NCI-H748 (cell line): ENCODE measurements around the gene ANXA3.
"Not testable (repeated sequence)": the region's sequence is repeated elsewhere in the genome, so short reads cannot be mapped to it uniquely, and the experiment has no call there.

Experiments used
- DNase-seq: peaks from one replicate; lab custom pipeline; 2025; ENCODE audit not compliant: unreplicated experiment; lab: John Stamatoyannopoulos, UW

ANXA3 gene

GRCh38 chr4:78551420-78552351 lies at the start of gene ANXA3:
Gene ANXA3, plus strand, starts transcription at chr4:78551770. Its CDS starts 2,704 bp downstream, at chr4:78554474.
- DNase-seq: peak; percentile 72

- DNase-seq: not testable (repeated sequence)
These were observed 45.3 kb upstream of the ANXA3 start for GRCh38 chr4:78506260-78506659.

GRCh38 chr4:78509043-78509442 lies 42.5 kb upstream of the ANXA3 start:
- DNase-seq: no peak

- no peak for DNase-seq
These were observed 41.5 kb upstream of the ANXA3 start for GRCh38 chr4:78510108-78510507.

- DNase-seq: no peak
These were observed 40.9 kb upstream of the ANXA3 start for GRCh38 chr4:78510681-78511080.

GRCh38 chr4:78512357-78512920 lies 39.1 kb upstream of the ANXA3 start:
- no peak for DNase-seq

DNA sequence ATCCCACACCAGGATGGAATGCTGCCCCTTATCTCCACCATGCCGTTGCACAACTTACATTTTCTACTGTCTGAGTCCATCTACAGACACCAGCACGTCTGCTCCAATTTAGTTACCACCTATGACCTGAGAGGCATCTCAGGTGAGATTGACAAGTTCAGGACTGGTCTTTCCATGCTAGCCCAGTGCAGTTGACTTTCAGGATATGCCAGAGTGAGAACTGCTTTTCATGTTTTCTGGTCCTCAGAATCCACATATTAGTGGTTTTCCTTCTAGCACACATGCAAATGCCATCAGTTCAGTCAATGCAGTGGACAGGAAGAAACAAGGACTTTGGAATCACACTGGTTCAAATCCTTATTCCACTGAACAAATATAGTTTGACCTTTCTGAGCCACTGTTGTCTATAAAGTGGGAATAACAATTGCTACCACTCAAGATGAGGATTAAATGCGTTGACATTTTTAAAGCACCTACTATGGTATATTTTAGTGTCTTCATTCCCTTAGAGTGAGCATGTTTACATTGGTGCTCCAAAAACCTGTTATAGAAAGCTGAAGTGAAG lies 38.1 kb upstream of the ANXA3 start:
- DNase-seq: no peak

GRCh38 chr4:78517050-78517652 lies 34.4 kb upstream of the ANXA3 start:
- DNase-seq: peak; percentile 50

- no peak for DNase-seq
These were observed 33.0 kb upstream of the ANXA3 start for GRCh38 chr4:78518561-78518960.

DNA sequence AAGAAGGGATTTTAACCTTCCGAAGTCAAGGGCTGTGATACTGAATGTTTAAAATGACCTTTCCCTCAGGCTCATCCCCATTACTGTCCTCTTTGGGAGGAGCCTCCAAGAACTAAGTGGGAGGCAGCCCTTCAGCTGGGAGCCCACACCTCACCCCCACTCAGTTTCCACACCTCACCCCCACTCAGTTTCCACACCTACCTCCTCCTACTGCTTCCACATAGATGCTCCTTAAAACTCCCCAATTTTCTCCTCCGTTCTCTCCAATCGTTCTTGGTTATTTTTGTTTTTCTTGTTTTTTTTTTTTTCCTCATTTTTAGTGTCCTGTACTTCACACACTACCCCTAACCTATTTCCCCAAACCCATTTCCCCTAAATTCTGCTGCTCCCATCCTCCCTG lies 31.6 kb upstream of the ANXA3 start:
- no peak for DNase-seq

DNA sequence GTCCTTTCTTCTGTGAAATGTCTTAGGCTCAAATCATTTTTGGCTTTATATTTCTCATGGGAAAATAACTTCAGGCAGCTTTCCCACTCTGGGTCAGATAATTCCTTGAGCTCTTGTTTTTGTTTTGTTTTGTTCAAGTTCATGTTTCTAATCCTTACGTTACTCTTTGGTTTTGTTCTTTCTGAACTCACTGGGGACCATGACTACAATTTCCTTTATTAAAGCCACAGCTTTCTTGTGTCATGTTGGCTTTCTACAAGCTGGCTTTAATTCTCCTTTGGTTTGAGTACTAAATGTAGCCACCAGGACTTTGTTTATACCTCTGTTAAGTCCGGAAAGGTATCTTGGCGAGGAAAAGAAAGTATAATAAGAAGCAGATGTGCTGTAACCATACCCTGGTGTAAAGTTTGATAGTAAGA lies 30.8 kb upstream of the ANXA3 start:
- DNase-seq: no peak

- DNase-seq: no peak
These were observed 27.6 kb upstream of the ANXA3 start for GRCh38 chr4:78524009-78524408.

- no peak for DNase-seq
These were observed 26.0 kb upstream of the ANXA3 start for GRCh38 chr4:78525559-78525958.

DNA sequence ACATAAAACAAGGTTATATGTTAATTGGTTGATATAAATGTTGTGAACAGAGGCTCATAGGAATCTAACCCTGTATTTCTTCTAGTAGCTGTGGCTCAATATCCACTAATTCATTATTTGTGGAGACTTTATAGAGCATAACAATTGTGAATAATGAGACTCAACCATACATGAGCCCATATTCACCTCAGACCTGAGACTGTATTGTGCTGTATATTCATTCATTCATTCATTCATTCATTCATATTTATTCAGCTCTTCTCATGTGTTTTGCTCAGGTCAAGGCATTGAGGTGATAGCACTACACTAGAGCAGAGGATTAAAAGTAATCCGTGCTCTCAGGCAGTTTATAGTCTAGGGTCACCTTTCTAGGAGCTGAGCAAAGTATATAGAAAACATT lies 24.5 kb upstream of the ANXA3 start:
- no peak for DNase-seq

- DNase-seq: no peak
These were observed 24.0 kb upstream of the ANXA3 start for GRCh38 chr4:78527555-78527954.

DNA sequence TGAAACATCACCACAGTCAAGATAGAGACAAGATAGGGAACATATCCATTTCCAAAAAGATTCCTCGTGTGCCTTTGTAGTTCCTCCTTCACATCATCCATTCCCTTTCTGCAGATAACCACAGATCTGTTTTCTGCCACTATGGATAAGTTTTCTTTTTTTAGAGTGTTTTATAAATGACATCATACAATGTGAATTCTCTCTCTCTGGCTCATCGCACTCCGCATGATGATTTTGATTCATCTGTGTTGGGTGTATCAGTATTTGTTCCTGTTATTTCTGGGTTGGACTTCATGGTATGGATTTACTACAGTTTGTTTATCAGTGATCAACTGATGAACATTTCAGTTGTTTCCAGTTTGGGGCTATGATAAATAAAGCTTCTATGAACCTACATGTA lies 23.2 kb upstream of the ANXA3 start:
- no peak for DNase-seq

- DNase-seq: no peak
These were observed 21.9 kb upstream of the ANXA3 start for GRCh38 chr4:78529569-78530209.

GRCh38 chr4:78532046-78532445 lies 19.5 kb upstream of the ANXA3 start:
- DNase-seq: no peak

DNA sequence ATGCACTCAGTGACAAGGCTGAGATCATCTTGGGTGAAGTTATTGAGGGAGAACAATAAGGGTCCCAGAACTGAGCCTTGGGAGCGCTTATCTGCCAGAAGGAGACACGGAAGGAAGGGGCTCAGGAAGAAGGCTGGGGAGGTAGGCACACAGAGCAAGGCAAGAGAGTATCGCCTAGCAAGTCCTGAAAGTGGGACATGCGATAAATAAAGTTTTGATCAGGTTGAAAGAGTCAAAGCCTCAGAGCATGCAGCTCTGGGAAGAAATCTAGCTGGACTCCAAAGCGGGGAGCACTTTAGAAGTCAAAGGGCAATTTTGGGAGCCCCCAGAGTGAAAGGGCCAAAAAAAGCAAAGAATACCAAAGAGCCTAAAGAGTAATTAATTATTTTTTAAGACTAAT lies 17.7 kb upstream of the ANXA3 start:
- DNase-seq: no peak

GRCh38 chr4:78534286-78534955 lies 17.1 kb upstream of the ANXA3 start:
- DNase-seq: no peak

DNA sequence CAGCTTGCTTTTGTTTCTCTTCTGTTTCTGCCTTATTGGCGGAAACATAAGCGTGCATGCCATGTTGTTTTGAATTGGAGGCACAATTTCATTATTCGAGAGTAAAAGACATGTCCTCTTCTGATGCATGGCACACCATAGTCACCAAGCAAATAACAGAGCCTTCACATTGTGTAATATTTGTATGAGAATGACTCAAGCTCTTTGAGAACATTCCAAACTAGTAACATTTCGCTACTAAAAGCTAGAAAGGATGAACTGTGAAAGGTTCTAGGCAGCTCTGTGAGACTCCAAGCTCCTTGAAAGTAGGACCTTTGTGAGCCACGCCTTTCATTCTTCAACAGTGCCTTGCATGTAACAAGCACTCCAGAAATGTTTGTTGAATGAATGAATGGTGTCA lies 9.2 kb upstream of the ANXA3 start:
- no peak for DNase-seq
